Gastrocnemius medialis (tissue), 4 donors: ENCODE results near the gene TRAM2.
"Not testable (repeated sequence)": the region's sequence is repeated elsewhere in the genome, so short reads cannot be mapped to it uniquely, and the experiment has no call there.

ENCODE experiments used
- CTCF ChIP-seq, 5 experiments: fragments of 450-650 bp in 3 of 5; fragments of 200-600 bp in 2 of 5; sonication (generic) in 2 of 5; IDR thresholded peaks in 4 of 5; conservative IDR thresholded peaks in 1 of 5; 1 replicate in 4 of 5; 2 replicates in 1 of 5; pipeline ENCODE4 v1.5.1; 2016 to 2019; ENCODE audit warnings: antibody characterized with exemption in 5 of 5, mild to moderate bottlenecking in 3 of 5, moderate library complexity in 3 of 5
- POLR2A ChIP-seq, 2 donors: fragments of 450-650 bp; IDR thresholded peaks; one replicate each; pipeline ENCODE4 v1.6.1; 2017; ENCODE audit warnings: antibody characterized with exemption in 2 of 2, mild to moderate bottlenecking in 2 of 2, moderate library complexity in 2 of 2

DNA sequence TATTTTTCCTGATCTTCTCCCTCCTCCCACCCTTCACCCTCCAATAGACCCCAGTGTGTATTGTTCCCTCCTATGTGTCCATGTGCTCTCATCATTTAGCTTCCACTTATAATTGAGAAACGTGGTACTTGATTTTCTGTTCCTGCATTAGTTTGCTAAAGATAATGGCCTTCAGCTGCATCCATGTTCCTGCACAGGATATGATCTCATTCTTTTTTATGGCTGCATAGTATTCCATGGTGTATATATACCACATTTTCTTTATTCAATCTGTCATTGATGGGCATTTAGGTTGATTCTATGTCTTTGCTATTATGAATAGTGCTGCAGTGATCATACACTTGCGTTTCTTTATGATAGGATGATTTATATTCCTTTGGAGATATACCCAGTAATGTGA is 115.7 kb downstream of the TRAM2 start:
- not testable (repeated sequence) for TF ChIP-seq CTCF (IDR thresholded peaks at IDR 0.05 in 4 of 5, conservative IDR thresholded peaks at IDR 0.05 in 1 of 5); POLR2A (IDR thresholded peaks at IDR 0.05)
